ENCODE data around the gene CD81.

CD81 gene

GRCh38 chr11:2440646-2441045 is 63.5 kb downstream of the CD81 start:
- no peak overlapping the region for H3K4me3 ChIP-seq (ENCODE audit: low read length)
- H3K79me2 ChIP-seq (ENCODE audit: low read length) = no peaks in the 10 kb centered on the region
- no peak overlapping the region for H3K27ac ChIP-seq (ENCODE audit: low read length)
- no peaks in the 10 kb centered on the region for H4K20me1 ChIP-seq (ENCODE audit: insufficient read depth, low read length)
- H3K9ac ChIP-seq (ENCODE audit: low read length) = no peak overlapping the region
- H3K9me3 ChIP-seq (ENCODE audit: insufficient read depth, low read length) = no peaks in the 10 kb centered on the region
- no peak overlapping the region for H3K4me2 ChIP-seq (ENCODE audit: low read length)
- no peaks in the 10 kb centered on the region for H3K36me3 ChIP-seq (replicated peaks; ENCODE audit: low read depth, low read length)
- TF ChIP-seq CTCF (IDR thresholded peaks at IDR 0.05; ENCODE audit: low read depth, low read length) = no peak
- TF ChIP-seq EZH2phosphoT487 (IDR thresholded peaks at IDR 0.05; ENCODE audit: low read depth) = no peak
- H3K27me3 ChIP-seq (ENCODE audit: low read depth, low read length) = 0 out of 2 replicates have a peak, but pooled peaks cover 8% of the 10 kb centered on the region
- H2AFZ ChIP-seq (ENCODE audit: low read depth, low read length) = no peak overlapping the region
- H3K4me1 ChIP-seq (ENCODE audit: low read length) = no peaks in the 10 kb centered on the region

GRCh38 chr11:2441171-2441570 is 64.1 kb downstream of the CD81 start:
- Histone ChIP-seq H3K4me1 (ENCODE audit: low read length) (no peaks in the 10 kb centered on the region), H3K27me3 (ENCODE audit: low read depth, low read length) (0 out of 2 replicates have a peak, but pooled peaks cover 8% of the 10 kb centered on the region), H4K20me1 (ENCODE audit: insufficient read depth, low read length) (no peaks in the 10 kb centered on the region), H3K27ac (ENCODE audit: low read length) (no peak overlapping the region), H3K4me2 (ENCODE audit: low read length) (no peak overlapping the region), H3K79me2 (ENCODE audit: low read length) (no peaks in the 10 kb centered on the region), H3K4me3 (ENCODE audit: low read length) (no peak overlapping the region), H2AFZ (ENCODE audit: low read depth, low read length) (no peak overlapping the region), H3K9me3 (ENCODE audit: insufficient read depth, low read length) (no peaks in the 10 kb centered on the region), H3K9ac (ENCODE audit: low read length) (no peak overlapping the region), H3K36me3 (replicated peaks; ENCODE audit: low read depth, low read length) (no peaks in the 10 kb centered on the region)
- TF ChIP-seq CTCF (IDR thresholded peaks at IDR 0.05; ENCODE audit: low read depth, low read length) (no peak), EZH2phosphoT487 (IDR thresholded peaks at IDR 0.05; ENCODE audit: low read depth) (no peak)

- Histone ChIP-seq H3K79me2 (ENCODE audit: low read length) (no peaks in the 10 kb centered on the region), H4K20me1 (ENCODE audit: insufficient read depth, low read length) (no peaks in the 10 kb centered on the region), H3K4me3 (ENCODE audit: low read length) (no peak overlapping the region), H3K27ac (ENCODE audit: low read length) (no peak overlapping the region), H3K36me3 (replicated peaks; ENCODE audit: low read depth, low read length) (no peaks in the 10 kb centered on the region), H3K9me3 (ENCODE audit: insufficient read depth, low read length) (no peaks in the 10 kb centered on the region), H3K27me3 (ENCODE audit: low read depth, low read length) (0 out of 2 replicates have a peak, but pooled peaks cover 8% of the 10 kb centered on the region), H3K4me2 (ENCODE audit: low read length) (no peak overlapping the region), H2AFZ (ENCODE audit: low read depth, low read length) (no peak overlapping the region), H3K9ac (ENCODE audit: low read length) (no peak overlapping the region), H3K4me1 (ENCODE audit: low read length) (no peaks in the 10 kb centered on the region)
- no peak for TF ChIP-seq CTCF (IDR thresholded peaks at IDR 0.05; ENCODE audit: low read depth, low read length)
- TF ChIP-seq EZH2phosphoT487 (IDR thresholded peaks at IDR 0.05; ENCODE audit: low read depth) = no peak
These were observed 65.5 kb downstream of the CD81 start for GRCh38 chr11:2442589-2442988.

- Histone ChIP-seq H3K9ac (ENCODE audit: low read length) (no peak overlapping the region), H3K4me2 (ENCODE audit: low read length) (no peak overlapping the region), H3K4me3 (ENCODE audit: low read length) (no peak overlapping the region), H3K4me1 (ENCODE audit: low read length) (no peaks in the 10 kb centered on the region), H4K20me1 (ENCODE audit: insufficient read depth, low read length) (no peaks in the 10 kb centered on the region), H3K27me3 (ENCODE audit: low read depth, low read length) (0 out of 2 replicates have a peak, but pooled peaks cover 8% of the 10 kb centered on the region), H3K79me2 (ENCODE audit: low read length) (no peaks in the 10 kb centered on the region), H2AFZ (ENCODE audit: low read depth, low read length) (no peak overlapping the region), H3K36me3 (replicated peaks; ENCODE audit: low read depth, low read length) (no peaks in the 10 kb centered on the region), H3K27ac (ENCODE audit: low read length) (no peak overlapping the region), H3K9me3 (ENCODE audit: insufficient read depth, low read length) (no peaks in the 10 kb centered on the region)
- TF ChIP-seq CTCF (IDR thresholded peaks at IDR 0.05; ENCODE audit: low read depth, low read length) (no peak), EZH2phosphoT487 (IDR thresholded peaks at IDR 0.05; ENCODE audit: low read depth) (no peak)
These were observed 66.3 kb downstream of the CD81 start for GRCh38 chr11:2443406-2443805.
